ENCODE data around the gene ARFGAP2. TPM values are rescaled to one million over a fixed set of nuclear protein-coding genes. Genes with fewer than 3 reads are reported as not detected.
A peak's percentile ranks its signal among the peaks of the same experiment; 100 is the strongest.

Gene ARFGAP2
- total RNA-seq, 1 donor from 2014 or later = 98.3 TPM

- peaks cover 38% of the 10 kb centered on the region for H3K36me3 Mint-ChIP-seq (ENCODE audit: low read depth)
- no peak overlapping the region for H3K27ac Mint-ChIP-seq
- intact Hi-C loops (cut with micrococcal nuclease) = no loop called here
- no peak overlapping the region for H3K4me3 Mint-ChIP-seq
- H3K27me3 Mint-ChIP-seq = no peaks in the 10 kb centered on the region
- H3K9me3 Mint-ChIP-seq = no peaks in the 10 kb centered on the region
- no peak for DNase-seq
- peaks cover 20% of the 10 kb centered on the region for H3K4me1 Mint-ChIP-seq
Measured at GRCh38 chr11:47171856-47172255, 4.8 kb downstream of the ARFGAP2 start.

GRCh38 chr11:47171061-47171838 is 5.4 kb downstream of the ARFGAP2 start:
- Mint-ChIP-seq H3K36me3 (ENCODE audit: low read depth) (peaks cover 35% of the 10 kb centered on the region), H3K4me1 (peaks cover 20% of the 10 kb centered on the region), H3K4me3 (no peak overlapping the region), H3K27ac (no peak overlapping the region), H3K27me3 (no peaks in the 10 kb centered on the region), H3K9me3 (no peaks in the 10 kb centered on the region)
- intact Hi-C loops (cut with micrococcal nuclease) = no loop called here
- DNase-seq = no peak

DNA sequence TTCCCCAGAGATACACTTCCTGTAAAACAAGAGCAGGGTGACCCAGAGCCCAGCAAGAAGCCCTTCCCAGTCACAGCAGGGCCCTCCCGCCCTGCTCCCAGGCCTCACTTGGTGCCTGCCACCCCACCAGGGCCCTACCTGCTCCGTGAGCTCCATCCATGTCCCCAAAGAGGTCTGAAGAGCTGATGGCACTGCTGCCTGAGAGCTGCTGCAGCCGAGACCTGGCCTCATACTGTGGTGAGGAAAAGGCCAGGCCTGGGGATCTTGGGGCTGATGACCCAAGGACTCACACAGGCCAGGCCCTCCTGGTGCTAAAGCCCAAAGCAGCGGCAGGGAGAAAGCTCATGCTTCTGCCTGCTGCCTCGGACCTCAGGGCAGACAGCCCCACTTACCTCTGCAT is 10.3 kb downstream of the ARFGAP2 start:
- intact Hi-C loops (cut with micrococcal nuclease) = no loop called here
- Mint-ChIP-seq H3K36me3 (ENCODE audit: low read depth) (peaks cover 27% of the 10 kb centered on the region), H3K27me3 (no peaks in the 10 kb centered on the region), H3K4me1 (peaks cover 3% of the 10 kb centered on the region), H3K27ac (no peak overlapping the region), H3K4me3 (no peak overlapping the region), H3K9me3 (no peaks in the 10 kb centered on the region)
- no peak for DNase-seq

DNA sequence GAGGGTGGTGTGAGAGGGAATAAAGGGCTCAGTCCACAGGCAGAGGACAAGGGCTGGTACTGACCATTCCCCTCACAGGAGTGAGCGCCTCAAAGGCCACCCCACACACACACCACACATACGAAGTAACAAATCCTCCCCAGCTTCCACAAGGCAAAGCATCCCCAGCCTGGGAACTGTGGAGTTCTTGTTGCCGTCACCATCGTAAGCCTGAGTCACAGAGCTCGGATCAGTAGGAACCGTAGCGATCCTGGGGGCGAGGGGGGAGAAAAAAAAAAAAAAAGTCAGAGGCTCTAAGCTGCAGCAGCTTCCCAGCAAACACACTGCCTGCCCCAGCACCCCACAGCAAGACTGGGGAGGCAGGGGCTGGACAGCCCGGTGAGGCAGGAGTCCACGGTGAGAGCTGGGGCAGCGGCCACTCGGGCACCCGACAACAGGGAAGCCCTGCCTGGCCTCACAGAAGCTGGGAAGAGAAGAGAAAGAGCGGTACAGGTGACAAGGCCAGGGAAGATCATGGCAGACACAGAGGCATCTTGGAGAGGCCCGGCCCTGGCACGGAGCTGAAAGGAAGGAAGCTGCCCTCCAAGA is 11.3 kb downstream of the ARFGAP2 start:
- H3K4me1 Mint-ChIP-seq = no peaks in the 10 kb centered on the region
- no peak for DNase-seq
- intact Hi-C loops (cut with micrococcal nuclease) = no loop called here
- peaks cover 21% of the 10 kb centered on the region for H3K36me3 Mint-ChIP-seq (ENCODE audit: low read depth)
- H3K27me3 Mint-ChIP-seq = no peaks in the 10 kb centered on the region
- H3K4me3 Mint-ChIP-seq = no peak overlapping the region
- H3K9me3 Mint-ChIP-seq = no peaks in the 10 kb centered on the region
- H3K27ac Mint-ChIP-seq = no peak overlapping the region

DNA sequence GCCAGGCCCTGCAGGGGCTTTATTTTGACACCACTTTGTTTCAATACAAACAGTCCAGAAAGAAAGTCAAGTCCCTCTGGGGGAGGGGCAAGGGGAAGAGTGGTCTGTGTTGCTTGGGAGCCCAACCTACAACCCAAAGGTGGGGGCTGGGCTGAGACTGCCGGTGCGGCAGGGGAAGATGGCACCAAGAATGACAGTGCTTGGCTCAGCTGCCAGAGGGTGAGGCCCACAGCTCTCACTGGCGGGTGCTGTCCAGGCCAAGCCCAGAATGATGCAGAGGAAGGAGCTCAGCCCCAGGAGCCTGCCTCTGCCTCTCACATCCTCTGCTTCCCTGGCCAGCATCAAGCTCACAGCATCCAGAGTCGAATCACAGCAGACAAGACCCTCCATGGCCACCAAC is 12.4 kb downstream of the ARFGAP2 start:
- DNase-seq = no peak
- no peak overlapping the region for H3K4me3 Mint-ChIP-seq
- H3K27me3 Mint-ChIP-seq = no peaks in the 10 kb centered on the region
- no peak overlapping the region for H3K27ac Mint-ChIP-seq
- H3K4me1 Mint-ChIP-seq = no peaks in the 10 kb centered on the region
- intact Hi-C loops (cut with micrococcal nuclease) = no loop called here
- H3K9me3 Mint-ChIP-seq = no peaks in the 10 kb centered on the region
- peaks cover 21% of the 10 kb centered on the region for H3K36me3 Mint-ChIP-seq (ENCODE audit: low read depth)

DNA sequence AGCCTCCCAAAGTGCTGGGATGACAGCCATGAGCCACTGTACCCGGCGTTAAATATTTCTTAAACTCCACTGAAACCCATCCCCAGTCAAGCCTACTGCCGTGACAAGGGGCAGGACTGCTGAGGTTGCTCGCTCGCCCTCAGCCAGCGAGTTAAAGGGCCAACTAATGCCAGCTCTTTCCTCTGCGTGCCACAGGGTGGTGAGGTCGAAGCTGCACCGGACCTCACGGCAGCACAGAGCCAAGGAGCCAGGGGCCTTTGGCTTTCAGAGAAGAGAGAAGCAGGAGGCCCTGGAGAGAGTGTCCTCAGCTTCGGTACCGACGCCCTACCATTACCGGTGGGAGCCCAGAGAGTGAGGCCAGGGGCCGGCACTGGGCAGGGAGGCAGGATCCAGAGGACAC is 12.8 kb downstream of the ARFGAP2 start:
- no peaks in the 10 kb centered on the region for H3K27me3 Mint-ChIP-seq
- no peaks in the 10 kb centered on the region for H3K9me3 Mint-ChIP-seq
- no peak for DNase-seq
- H3K36me3 Mint-ChIP-seq (ENCODE audit: low read depth) = peaks cover 21% of the 10 kb centered on the region
- H3K4me3 Mint-ChIP-seq = no peak overlapping the region
- intact Hi-C loops (cut with micrococcal nuclease) = no loop called here
- H3K4me1 Mint-ChIP-seq = no peaks in the 10 kb centered on the region
- H3K27ac Mint-ChIP-seq = no peak overlapping the region

DNA sequence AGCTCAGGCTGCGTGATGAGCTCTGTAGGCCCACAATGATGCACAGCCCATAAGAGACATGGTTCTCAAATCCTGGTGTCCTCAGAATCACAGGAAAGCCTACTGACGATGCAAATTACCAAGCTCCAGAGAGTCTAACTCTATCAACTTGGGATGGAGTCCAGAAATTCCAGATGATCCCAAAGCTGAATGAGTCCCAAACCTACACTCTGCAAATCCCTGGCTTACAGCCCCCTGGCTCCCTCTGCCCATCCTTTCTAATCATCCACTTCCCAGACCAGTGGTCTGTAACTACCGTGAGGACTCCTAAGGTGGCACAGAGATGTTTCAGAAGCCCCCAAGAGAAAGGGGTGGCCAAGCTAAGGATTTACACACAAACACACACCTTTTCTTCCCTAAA is 13.5 kb downstream of the ARFGAP2 start:
- H3K9me3 Mint-ChIP-seq = no peaks in the 10 kb centered on the region
- intact Hi-C loops (cut with micrococcal nuclease) = no loop called here
- no peak for DNase-seq
- no peaks in the 10 kb centered on the region for H3K4me1 Mint-ChIP-seq
- H3K27ac Mint-ChIP-seq = no peak overlapping the region
- H3K27me3 Mint-ChIP-seq = no peaks in the 10 kb centered on the region
- peaks cover 17% of the 10 kb centered on the region for H3K36me3 Mint-ChIP-seq (ENCODE audit: low read depth)
- H3K4me3 Mint-ChIP-seq = no peak overlapping the region

DNA sequence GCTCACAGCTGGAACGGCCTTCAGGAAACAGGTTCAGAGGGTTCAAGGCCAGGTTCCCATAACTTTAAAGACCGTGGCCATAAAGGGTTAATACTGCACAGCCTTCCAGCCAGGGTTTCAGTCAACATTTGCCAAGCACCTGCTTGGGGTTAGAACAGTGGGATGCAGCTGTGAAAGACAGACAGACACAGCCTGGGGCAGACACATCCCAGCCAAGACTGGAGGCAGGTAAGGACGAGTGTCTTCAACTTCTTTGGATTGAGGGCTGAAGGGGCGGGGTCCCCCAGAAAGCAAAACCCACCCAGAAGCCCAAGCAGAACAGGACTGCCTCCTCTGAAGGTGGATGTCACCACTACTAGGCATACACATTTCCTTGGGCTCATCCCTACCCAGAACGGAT is 14.3 kb downstream of the ARFGAP2 start:
- Mint-ChIP-seq H3K36me3 (ENCODE audit: low read depth) (peaks cover 12% of the 10 kb centered on the region), H3K27ac (no peak overlapping the region), H3K9me3 (no peaks in the 10 kb centered on the region), H3K4me3 (no peak overlapping the region), H3K27me3 (no peaks in the 10 kb centered on the region), H3K4me1 (no peaks in the 10 kb centered on the region)
- DNase-seq = no peak
- intact Hi-C loops (cut with micrococcal nuclease) = no loop called here

DNA sequence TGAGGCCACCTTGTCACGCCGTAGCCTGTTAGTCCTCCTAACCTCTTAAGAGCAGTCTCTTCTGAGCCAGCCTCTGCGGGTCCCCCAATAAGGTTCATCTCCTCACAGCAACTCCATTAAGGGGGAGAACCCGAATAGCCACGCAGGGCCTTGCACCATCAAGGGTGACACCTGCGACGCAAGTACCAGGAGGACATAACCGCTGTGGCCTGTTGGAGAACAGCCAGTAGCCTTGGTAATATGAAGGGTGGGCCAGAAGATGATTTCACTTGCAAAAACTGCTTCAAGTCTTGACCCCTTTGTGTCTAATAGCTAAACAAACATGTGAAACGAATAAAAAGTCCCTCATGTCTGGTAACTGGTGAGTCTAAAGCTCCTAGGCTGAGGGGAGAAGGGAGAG is 14.8 kb downstream of the ARFGAP2 start:
- no peaks in the 10 kb centered on the region for H3K9me3 Mint-ChIP-seq
- H3K4me3 Mint-ChIP-seq = no peak overlapping the region
- H3K36me3 Mint-ChIP-seq (ENCODE audit: low read depth) = peaks cover 12% of the 10 kb centered on the region
- DNase-seq = no peak
- no peak overlapping the region for H3K27ac Mint-ChIP-seq
- no peaks in the 10 kb centered on the region for H3K27me3 Mint-ChIP-seq
- H3K4me1 Mint-ChIP-seq = no peaks in the 10 kb centered on the region
- intact Hi-C loops (cut with micrococcal nuclease) = loop anchor here (1.0 kb wide), 1 partner anchor 273 kb away; no protein-coding TSS in a partner anchor

DNA sequence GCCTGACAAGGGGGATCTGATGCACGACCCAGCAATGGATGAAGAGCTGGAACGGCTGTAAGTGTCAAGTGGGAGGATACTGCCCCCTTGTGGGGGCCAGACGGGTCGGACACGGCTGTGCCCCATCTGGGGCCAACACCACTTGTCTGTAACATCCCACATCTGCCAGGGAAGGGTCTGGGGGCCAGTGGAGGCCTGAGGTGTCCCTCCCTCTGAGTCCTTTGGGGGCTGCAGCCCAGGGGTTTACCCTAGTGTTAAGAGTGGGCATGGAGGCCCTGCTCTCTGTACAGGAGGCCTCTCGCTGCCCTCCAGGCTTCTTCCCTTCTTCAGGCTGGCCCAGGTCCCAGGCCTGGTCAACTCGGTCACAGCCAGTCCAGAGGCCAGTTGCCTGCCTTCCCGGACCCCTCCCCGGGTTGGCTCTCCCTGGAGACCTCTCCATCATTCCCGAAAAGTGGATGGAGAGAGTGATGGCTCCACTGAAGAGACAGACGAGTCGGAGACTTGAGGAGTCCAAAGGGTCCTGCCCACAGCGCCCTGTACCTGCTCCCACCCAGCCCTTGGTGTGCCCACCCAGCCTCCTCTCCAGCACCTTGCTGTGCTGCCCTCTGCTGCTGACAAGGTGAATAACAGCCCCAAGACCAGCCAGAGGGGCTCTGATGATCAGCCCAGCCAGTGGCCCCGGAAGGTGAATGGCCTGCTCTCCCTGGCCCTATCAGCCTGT is 15.4 kb downstream of the ARFGAP2 start:
- Mint-ChIP-seq H3K27ac (no peak overlapping the region), H3K36me3 (ENCODE audit: low read depth) (peaks cover 12% of the 10 kb centered on the region), H3K9me3 (no peaks in the 10 kb centered on the region), H3K4me3 (no peak overlapping the region), H3K27me3 (no peaks in the 10 kb centered on the region), H3K4me1 (no peaks in the 10 kb centered on the region)
- DNase-seq = peak; percentile 87
- intact Hi-C loops (cut with micrococcal nuclease) = loop anchor here (1.0 kb wide), 1 partner anchor 272 kb away; no protein-coding TSS in a partner anchor

DNA sequence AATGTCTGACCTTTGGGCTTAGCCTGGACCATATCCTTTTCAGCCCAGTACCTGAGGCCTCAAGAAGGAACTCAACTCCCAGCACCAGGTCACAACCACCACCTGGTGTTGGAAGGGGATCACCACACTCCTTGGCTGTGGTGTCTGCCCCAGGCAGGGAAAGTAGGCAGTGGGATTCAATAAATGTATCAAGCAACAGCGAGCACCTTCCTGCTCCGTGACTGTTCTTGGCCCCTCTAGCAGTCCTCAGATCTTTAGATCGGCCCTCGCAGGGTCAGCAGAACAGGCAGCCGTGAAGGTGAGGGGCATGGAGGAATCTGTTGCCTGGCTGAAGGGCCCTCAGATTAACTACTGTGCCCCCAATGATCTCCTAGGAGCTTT is 15.9 kb downstream of the ARFGAP2 start:
- DNase-seq = no peak
- no peak overlapping the region for H3K27ac Mint-ChIP-seq
- intact Hi-C loops (cut with micrococcal nuclease) = loop anchor here (1.0 kb wide), 1 partner anchor 271 kb away; no protein-coding TSS in a partner anchor
- H3K9me3 Mint-ChIP-seq = no peaks in the 10 kb centered on the region
- H3K4me1 Mint-ChIP-seq = no peaks in the 10 kb centered on the region
- no peaks in the 10 kb centered on the region for H3K27me3 Mint-ChIP-seq
- H3K36me3 Mint-ChIP-seq (ENCODE audit: low read depth) = peaks cover 9% of the 10 kb centered on the region
- H3K4me3 Mint-ChIP-seq = no peak overlapping the region

DNA sequence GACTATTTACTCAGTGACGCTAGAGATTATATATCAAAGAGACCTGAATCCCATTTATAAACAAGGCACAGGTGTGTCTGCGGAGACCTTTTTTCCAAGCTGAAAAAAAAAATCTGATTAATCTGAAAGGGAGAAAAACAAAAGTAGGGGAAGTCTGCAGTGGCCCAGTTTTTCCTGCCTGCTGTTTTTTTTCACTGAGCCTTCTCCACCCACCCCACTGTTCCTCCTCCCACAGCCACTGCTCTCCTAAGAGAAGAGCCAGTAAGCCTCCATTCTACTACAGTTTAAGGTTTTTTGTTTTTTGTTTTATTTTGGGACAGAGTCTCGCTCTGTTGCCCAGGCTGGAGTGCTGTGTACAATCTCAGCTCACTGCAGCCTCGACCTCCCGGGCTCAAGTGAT is 18.4 kb downstream of the ARFGAP2 start:
- H3K4me1 Mint-ChIP-seq = peaks cover 12% of the 10 kb centered on the region
- no peaks in the 10 kb centered on the region for H3K9me3 Mint-ChIP-seq
- no peaks in the 10 kb centered on the region for H3K36me3 Mint-ChIP-seq (ENCODE audit: low read depth)
- H3K27me3 Mint-ChIP-seq = no peaks in the 10 kb centered on the region
- DNase-seq = no peak
- no peak overlapping the region for H3K27ac Mint-ChIP-seq
- no peak overlapping the region for H3K4me3 Mint-ChIP-seq
- intact Hi-C loops (cut with micrococcal nuclease) = no loop called here

GRCh38 chr11:47157805-47158204 is 18.9 kb downstream of the ARFGAP2 start:
- H3K36me3 Mint-ChIP-seq (ENCODE audit: low read depth) = no peaks in the 10 kb centered on the region
- H3K4me3 Mint-ChIP-seq = no peak overlapping the region
- DNase-seq = no peak
- peaks cover 16% of the 10 kb centered on the region for H3K4me1 Mint-ChIP-seq
- H3K9me3 Mint-ChIP-seq = no peaks in the 10 kb centered on the region
- H3K27me3 Mint-ChIP-seq = no peaks in the 10 kb centered on the region
- H3K27ac Mint-ChIP-seq = no peak overlapping the region
- intact Hi-C loops (cut with micrococcal nuclease) = no loop called here

- no peak overlapping the region for H3K4me3 Mint-ChIP-seq
- peak; percentile 50 for DNase-seq
- H3K9me3 Mint-ChIP-seq = no peaks in the 10 kb centered on the region
- H3K4me1 Mint-ChIP-seq = peaks cover 16% of the 10 kb centered on the region
- H3K36me3 Mint-ChIP-seq (ENCODE audit: low read depth) = no peaks in the 10 kb centered on the region
- H3K27me3 Mint-ChIP-seq = no peaks in the 10 kb centered on the region
- intact Hi-C loops (cut with micrococcal nuclease) = no loop called here
- no peak overlapping the region for H3K27ac Mint-ChIP-seq
Measured at GRCh38 chr11:47156951-47157350, 19.7 kb downstream of the ARFGAP2 start.

Data from activated CD4-positive, alpha-beta T cell treated with anti-CD3 and anti-CD28 coated beads, Interleukin-2, amount 10 ng/mL, durations not matched to agents 24 days and 14 days (primary cell).